ENCODE measurements around the gene DYNC1I1.

Gene DYNC1I1

DNA sequence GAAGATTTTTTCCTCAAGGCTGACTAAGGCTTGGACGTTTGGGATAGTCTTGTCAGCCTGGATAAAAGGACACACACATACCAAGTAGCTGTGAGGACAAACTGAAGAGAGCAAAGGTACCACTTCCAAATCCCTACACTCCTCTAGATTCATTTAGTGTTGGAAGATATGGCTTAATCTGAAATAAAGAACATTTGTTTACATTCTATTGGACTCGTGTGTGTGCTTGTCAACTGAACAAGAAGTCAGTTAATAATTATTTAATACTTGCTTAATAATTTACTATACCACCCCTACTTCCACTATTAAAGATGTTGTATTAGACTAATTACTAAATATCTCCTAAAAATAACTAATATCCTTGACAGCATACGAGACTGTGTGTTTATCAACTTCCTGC lies 23.3 kb upstream of the DYNC1I1 start:
- no peak overlapping the region for H3K4me3 ChIP-seq (ENCODE audit: low read length)
- TF ChIP-seq CTCF (conservative IDR thresholded peaks at IDR 0.05; ENCODE audit: low read depth, low read length) = no peak
- no peak for DNase-seq (ENCODE audit: low read depth)

GRCh38 chr7:95749515-95749914 lies 22.8 kb upstream of the DYNC1I1 start:
- no peak for TF ChIP-seq CTCF (conservative IDR thresholded peaks at IDR 0.05; ENCODE audit: low read depth, low read length)
- DNase-seq (ENCODE audit: low read depth) = no peak
- H3K4me3 ChIP-seq (ENCODE audit: low read length) = no peak overlapping the region

GRCh38 chr7:95753440-95753839 lies 18.9 kb upstream of the DYNC1I1 start:
- TF ChIP-seq CTCF (conservative IDR thresholded peaks at IDR 0.05; ENCODE audit: low read depth, low read length) = no peak
- H3K4me3 ChIP-seq (ENCODE audit: low read length) = no peak overlapping the region
- no peak for DNase-seq (ENCODE audit: low read depth)

DNA sequence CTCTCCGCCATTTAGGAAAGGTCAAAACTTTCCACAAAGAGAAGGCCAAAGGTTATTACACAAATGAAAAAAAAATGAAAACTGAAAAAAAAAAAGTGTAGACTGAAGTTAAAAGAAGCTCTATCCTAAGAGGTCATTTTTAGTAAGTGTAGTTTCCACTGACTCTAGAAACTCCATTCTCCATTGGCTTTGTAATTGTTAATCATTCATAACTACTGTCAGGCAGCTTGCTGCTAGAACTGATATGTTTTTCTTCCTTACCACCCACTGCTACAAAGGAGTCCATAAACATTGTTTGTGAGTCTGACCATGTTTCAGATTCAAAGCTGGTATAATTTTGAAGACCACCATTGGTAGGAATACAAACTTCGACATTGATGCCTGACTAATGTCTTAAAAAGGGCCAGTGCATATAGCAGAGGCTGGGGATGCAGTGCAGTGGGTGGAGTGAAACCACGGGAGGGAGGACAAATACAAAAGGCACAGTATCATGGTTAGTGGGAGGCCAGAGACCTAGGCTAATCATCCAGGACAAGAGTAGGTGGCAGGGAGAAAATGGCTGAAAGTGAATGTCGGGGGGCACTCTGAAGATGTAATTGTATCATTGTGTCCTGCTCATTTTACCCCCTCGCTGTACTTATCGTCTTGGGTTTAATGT lies 16.9 kb upstream of the DYNC1I1 start:
- no peak for DNase-seq (ENCODE audit: low read depth)
- TF ChIP-seq CTCF (conservative IDR thresholded peaks at IDR 0.05; ENCODE audit: low read depth, low read length) = no peak
- H3K4me3 ChIP-seq (ENCODE audit: low read length) = no peak overlapping the region

DNA sequence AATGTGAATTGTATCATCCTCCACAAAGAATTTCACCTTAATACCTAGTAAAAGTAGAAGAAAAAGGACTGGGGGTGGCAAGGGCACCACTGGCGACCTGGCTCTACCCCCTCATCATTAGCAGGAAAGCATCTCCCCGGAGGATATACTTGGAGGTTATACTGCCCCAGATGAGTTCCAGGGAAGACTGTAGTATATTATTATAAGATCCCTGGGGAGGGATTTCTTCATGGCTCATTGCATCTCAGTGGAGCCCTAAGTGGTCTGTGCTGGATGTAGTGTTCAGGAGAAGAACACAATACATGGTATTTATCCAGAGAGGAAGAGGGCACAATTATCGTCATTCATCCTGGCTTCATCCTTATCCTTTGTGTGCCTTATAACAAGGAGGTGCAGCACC lies 14.2 kb upstream of the DYNC1I1 start:
- TF ChIP-seq CTCF (conservative IDR thresholded peaks at IDR 0.05; ENCODE audit: low read depth, low read length) = no peak
- H3K4me3 ChIP-seq (ENCODE audit: low read length) = no peak overlapping the region
- no peak for DNase-seq (ENCODE audit: low read depth)

GRCh38 chr7:95766086-95766485 lies 6.3 kb upstream of the DYNC1I1 start:
- no peak overlapping the region for H3K4me3 ChIP-seq (ENCODE audit: low read length)
- no peak for DNase-seq (ENCODE audit: low read depth)
- TF ChIP-seq CTCF (conservative IDR thresholded peaks at IDR 0.05; ENCODE audit: low read depth, low read length) = no peak

- no peak for DNase-seq (ENCODE audit: low read depth)
- TF ChIP-seq CTCF (conservative IDR thresholded peaks at IDR 0.05; ENCODE audit: low read depth, low read length) = no peak
These were observed 5.7 kb upstream of the DYNC1I1 start for GRCh38 chr7:95766657-95767056.

More at GRCh38 chr7:95766657-95767056, 5.7 kb upstream of the DYNC1I1 start:
- no peak overlapping the region for H3K4me3 ChIP-seq (ENCODE audit: low read length)
